Kidney epithelial cell (primary cell): ENCODE data around the gene KCNH6. TPM values are rescaled to one million over a fixed set of nuclear protein-coding genes. Genes with fewer than 3 reads are reported as not detected.

Experiments
- DNase-seq: peaks from one replicate; pipeline ENCODE4 v3.0.0-alpha.2; 2010; ENCODE audit warnings: low read depth
- H3K27me3 ChIP-seq: 2 replicates; pipeline ENCODE4 v1.6.0; 2011; ENCODE audit warnings: low read length; ENCODE audit not compliant: control insufficient read depth, insufficient read depth
- H3K36me3 ChIP-seq: 2 replicates; pipeline ENCODE4 v1.5.1; 2011; ENCODE audit warnings: low read length; ENCODE audit not compliant: control insufficient read depth, insufficient read depth
- H3K4me3 ChIP-seq: 2 replicates; pipeline ENCODE4 v1.5.1; 2011; ENCODE audit warnings: low read depth, mild to moderate bottlenecking, control low read depth, low read length
- total RNA-seq: library from RNA; depleted of rRNA; stranded (reverse); fragments of >200 nt; gene quantifications from 2 replicates; pipeline ENCODE4 v1.2.3, GENCODE V29; 2015
- TF ChIP-seq, protein P1 (sequence below): IDR thresholded peaks from 2 replicates; pipeline ENCODE4 v1.5.1; 2011; ENCODE audit warnings: mild to moderate bottlenecking, moderate library complexity, low read length, control low read depth, inconsistent platforms; ENCODE audit not compliant: insufficient read depth, poor library complexity, severe bottlenecking

The KCNH6 gene
- total RNA-seq, 1 donor from 2014 or later = 0.21 TPM

DNA sequence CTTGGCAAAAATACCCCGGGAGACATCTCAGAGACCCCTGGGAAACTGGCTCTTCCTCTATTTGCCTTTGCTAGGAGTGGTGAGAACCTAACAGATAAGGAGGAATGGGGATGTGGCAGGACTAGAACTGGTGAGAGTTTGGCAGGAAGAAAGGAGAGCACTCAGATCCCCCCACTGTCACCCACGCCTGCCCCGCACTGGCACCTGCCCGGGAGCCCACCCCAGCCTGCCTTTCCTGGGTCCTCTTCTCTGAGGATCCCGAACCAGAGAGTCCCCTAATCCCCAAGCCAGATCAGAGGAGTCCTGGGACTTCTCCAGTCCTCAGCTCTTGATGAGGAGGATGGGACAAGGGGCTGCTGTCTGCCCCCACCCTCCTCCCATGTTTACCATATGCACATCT lies 3.7 kb downstream of the KCNH6 start:
- TF ChIP-seq, protein P1, sequence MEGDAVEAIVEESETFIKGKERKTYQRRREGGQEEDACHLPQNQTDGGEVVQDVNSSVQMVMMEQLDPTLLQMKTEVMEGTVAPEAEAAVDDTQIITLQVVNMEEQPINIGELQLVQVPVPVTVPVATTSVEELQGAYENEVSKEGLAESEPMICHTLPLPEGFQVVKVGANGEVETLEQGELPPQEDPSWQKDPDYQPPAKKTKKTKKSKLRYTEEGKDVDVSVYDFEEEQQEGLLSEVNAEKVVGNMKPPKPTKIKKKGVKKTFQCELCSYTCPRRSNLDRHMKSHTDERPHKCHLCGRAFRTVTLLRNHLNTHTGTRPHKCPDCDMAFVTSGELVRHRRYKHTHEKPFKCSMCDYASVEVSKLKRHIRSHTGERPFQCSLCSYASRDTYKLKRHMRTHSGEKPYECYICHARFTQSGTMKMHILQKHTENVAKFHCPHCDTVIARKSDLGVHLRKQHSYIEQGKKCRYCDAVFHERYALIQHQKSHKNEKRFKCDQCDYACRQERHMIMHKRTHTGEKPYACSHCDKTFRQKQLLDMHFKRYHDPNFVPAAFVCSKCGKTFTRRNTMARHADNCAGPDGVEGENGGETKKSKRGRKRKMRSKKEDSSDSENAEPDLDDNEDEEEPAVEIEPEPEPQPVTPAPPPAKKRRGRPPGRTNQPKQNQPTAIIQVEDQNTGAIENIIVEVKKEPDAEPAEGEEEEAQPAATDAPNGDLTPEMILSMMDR = no peak
- H3K27me3 ChIP-seq = peaks cover 31% of the 10 kb centered on the region
- H3K36me3 ChIP-seq = no peaks in the 10 kb centered on the region
- no peak overlapping the region for H3K4me3 ChIP-seq
- DNase-seq = no peak

DNA sequence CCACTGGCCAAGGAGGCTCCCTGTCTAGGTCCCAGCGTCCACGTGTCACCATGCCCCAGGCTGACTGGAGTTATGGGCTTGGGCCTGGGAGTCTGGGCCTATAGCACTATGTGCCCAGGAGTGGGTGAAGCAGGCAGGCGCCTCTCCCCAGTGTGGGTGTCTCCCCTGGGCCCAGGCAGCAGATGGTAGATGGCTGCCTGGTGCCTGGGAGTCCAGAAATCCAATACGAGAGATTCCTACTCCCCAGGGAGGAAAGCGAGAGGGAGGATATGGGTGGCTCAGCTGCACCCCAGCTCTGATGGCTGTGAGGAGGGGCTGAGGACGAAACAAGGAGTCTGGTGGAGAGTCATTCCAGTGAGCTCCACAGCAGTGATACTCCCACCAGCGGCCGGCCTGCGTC lies 5.0 kb downstream of the KCNH6 start:
- no peak for DNase-seq
- no peak overlapping the region for H3K4me3 ChIP-seq
- TF ChIP-seq, protein P1 = no peak
- H3K36me3 ChIP-seq = no peaks in the 10 kb centered on the region
- peaks cover 34% of the 10 kb centered on the region for H3K27me3 ChIP-seq

DNA sequence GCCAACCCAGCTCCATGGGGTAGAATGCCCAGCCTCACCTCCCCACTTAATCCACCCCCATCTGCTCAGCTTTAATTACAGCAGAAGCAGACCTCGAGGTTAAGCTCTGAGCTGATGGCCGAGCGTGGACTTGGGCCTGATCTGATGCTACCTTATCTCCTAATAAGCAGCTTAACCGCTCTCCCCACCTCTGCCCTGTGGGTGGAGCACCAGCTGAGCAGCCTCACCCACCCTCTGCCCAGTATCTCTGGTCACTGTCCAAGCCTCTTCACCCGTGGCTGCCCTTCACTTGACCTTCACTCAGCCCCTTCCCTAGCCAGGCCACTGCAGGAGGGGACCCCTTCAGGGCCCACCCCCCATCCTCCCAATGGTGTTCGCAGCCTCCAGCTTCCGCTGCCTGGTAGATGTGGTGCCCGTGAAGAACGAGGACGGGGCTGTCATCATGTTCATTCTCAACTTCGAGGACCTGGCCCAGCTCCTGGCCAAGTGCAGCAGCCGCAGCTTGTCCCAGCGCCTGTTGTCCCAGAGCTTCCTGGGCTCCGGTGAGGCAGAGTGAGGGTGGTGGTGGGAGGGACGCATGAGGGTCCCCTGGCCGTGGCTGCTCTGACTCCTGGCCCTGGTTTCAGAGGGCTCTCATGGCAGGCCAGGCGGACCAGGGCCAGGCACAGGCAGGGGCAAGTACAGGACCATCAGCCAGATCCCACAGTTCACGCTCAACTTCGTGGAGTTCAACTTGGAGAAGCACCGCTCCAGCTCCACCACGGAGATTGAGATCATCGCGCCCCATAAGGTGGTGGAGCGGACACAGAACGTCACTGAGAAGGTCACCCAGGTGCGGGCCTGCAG lies 6.8 kb downstream of the KCNH6 start:
- no peak for DNase-seq
- TF ChIP-seq, protein P1 = no peak
- Histone ChIP-seq H3K4me3 (no peak overlapping the region), H3K36me3 (no peaks in the 10 kb centered on the region), H3K27me3 (peaks cover 23% of the 10 kb centered on the region)

DNA sequence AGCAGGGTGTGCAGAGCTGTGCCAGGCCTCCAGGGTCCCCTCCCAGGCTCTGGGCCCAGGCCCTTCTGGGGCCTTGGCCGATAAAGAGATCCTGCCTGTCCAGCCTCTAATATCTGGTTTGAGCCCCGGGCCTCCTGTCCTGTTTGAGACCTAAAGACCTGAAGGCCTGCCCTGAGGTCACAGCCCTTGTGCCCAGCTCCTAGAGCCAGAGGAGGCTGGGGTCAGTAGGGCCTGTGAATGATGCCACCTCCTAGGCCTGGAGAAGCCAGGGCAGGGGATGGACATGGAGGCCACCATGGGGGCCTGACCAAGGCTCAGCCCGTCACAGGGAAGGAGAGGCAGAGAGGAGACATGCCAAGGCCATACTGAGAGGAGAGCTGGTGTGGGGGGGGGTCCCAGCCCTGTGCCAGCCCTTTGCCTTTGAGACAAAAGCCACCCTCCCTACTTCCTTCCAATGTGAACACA lies 7.4 kb downstream of the KCNH6 start:
- no peaks in the 10 kb centered on the region for H3K36me3 ChIP-seq
- H3K27me3 ChIP-seq = peaks cover 24% of the 10 kb centered on the region
- H3K4me3 ChIP-seq = no peak overlapping the region
- TF ChIP-seq, protein P1 = no peak
- DNase-seq = no peak

DNA sequence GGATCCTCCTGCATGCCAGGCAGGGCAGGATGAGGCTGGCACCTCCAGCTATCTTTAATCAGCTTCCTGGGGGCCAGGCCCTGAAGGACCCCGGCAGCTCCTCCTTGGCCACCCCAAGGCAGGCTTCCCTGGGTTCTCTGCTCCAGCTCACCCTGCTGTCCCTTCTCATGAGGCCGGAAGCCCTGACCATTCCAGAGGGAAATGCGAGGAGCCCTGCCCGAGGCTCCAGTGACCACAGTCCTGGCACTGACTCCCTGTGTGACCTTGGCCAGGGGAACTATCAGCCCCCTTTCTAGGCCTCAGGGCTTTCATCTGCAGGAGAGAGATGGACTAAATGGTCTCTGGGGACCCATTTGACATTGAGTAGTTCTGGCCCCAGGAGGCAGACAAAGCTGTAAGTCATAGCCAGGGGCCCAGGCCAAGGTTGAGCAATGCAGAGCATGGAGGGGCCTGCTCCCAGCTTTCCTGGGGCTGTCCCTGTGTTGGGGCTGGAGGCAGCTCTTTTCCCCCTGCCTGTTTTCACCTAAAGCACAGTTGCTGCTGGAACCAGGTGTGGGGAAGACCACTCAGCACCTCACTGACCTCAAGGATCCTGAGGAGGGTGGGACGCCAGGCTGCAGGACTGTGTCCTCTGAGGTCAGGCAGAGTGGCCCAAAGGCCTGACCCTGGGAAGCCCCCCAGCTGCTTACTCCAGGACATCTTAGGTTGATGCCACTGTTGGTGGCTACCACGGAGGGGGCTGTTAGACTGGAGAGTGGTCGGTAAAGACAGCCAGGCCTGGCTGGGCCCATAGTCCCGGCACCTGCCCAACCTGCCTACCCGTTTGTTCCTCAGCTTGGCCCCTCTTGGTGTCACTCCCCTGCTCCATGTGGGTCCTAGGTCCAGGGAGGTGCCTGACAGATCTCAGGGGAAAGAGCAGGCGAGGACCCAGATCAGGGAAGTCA lies 8.1 kb downstream of the KCNH6 start:
- TF ChIP-seq, protein P1 = no peak
- Histone ChIP-seq H3K4me3 (no peak overlapping the region), H3K27me3 (peaks cover 18% of the 10 kb centered on the region), H3K36me3 (no peaks in the 10 kb centered on the region)
- no peak for DNase-seq
